HL-60/S4 (cell line): ENCODE results near the gene TYW5.
"Not testable (repeated sequence)": the region's sequence is repeated elsewhere in the genome, so short reads cannot be mapped to it uniquely, and the experiment has no call there.

ENCODE experiments used
- in situ Hi-C: fragments of 300-500 bp; cut with MboI; formaldehyde crosslinking; loops from 2 replicates; pipeline ENCODE4 v1.14.3; 2022; ENCODE audit warnings: low sequenced_read_pairs

The TYW5 gene

DNA sequence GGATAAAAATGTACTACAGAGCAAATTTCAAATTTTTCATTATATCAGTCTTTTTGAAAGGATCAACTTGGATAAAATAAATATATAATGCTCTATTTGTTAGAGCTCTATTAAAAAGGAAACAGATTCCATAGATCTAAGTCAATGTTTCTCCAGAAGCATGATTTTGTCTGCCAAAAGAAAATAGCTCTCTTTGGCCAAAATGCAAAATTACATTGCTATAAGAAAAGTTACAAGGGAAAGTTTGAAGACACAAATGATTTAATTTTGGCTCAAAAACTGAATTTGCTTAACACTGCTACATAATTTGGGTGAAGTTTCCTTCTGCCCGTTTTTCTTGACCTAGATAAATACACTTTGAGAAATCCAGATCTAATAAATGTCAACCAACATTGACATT is 28.5 kb downstream of the TYW5 start:
- in situ Hi-C loops, result no loop called here

DNA sequence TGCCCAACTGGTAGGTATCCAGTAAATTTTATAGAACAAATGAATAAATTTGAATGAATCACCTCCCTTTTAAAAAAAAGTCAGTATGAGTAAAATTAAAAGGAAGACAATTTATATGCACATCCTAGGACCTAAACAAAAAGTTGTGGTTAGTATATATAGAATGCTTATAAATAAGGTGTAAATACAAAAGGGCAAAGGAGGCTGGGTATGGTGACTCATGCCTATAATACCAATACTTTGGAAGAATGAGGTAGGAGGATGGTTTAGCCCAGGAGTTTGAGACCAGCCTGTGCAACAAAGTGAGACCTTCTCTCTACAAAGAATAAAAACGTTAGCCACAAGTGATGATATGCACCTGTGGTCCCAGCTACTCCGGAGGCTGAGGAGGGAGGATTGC is 31.4 kb downstream of the TYW5 start:
- in situ Hi-C loops, result no loop called here

DNA sequence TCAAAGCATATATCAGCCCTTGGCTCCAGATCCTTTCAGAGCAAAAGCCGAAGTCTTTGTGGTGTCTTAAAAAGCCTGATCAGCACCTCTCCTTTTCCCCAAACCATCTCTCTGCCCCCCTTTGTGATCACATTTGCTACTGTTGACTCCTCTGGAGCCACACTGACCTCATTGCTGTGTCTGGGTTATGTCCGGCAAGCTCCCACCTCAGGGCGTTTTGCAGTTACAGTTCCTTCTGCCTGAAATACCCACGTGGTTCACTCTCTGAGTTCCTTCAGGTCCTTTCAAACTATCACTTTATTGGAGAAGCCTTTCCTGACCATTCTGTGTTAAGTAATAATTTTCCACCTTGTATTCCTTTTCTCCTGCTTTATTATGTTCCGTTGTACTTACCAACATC is 32.4 kb downstream of the TYW5 start:
- in situ Hi-C loops, result no loop called here

DNA sequence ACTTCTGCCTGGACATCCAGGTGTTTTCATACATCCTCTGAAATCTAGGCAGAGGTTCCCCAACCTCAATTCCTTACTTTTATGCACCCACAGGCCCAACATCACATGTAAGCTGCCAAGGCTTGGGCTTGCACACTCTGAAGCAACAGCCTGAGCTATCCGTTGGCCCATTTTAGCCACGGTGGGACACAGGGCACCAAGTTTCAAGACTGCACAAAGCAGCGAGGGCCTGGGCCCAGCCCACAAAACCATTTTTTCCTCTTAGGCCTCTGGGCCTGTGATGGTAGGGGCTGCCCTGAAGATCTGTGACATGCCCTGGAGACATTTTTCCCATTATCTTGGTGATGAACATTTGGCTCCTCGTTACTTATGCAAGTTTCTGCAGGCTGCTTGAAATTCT is 38.3 kb downstream of the TYW5 start:
- in situ Hi-C loops, result no loop called here

DNA sequence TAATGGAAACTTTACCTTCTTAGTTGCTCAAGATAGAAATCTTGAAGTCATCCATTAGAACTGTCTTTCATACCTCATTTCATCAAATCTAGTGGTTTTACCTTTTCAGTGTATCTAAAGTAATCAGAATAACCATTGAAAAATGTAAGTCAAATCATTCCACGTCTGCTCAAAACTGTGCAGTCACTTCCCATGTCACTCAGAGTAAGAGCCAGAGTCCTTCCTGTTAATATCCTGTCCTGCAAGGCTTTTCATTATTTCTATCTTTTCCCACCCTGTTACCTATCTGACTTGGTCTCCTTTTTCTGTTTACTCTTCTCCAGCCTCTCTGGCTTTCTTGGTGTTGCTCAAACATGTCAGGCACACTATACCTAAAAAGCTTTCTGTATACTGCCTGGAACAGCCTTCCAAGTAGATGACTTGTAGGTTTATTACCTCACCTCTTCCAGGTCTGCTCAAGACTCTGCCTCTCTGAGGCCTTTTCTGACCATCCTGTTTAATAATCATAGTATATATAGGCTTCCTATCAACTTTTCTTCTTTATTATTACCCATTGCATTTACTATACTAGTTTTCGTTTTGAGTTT is 40.8 kb downstream of the TYW5 start:
- in situ Hi-C loops, result no loop called here

DNA sequence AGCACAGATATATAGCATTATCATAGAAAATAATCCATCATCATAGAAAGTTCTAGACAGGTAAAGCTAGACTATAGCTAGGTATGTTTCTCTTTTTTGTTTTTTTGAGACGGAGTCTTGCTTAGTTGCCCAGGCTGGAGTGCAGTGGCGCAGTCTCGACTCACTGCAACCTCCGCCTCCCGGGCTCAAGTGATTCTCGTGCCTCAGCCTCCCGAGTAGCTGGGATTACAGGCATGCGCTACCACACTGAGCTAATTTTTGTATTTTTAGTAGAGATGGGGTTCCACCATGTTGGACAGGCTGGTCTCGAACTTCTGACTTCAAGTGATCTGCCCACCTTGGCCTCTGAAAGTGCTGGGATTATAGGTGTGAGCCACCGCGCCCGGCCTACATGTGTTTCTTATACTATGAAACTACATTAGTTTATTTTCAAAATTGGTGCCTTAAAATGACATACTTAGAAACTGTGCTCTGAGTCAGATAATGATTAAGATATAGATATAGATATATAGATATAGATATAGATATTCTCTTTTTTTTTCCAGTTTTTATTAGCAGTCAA is 42.7 kb downstream of the TYW5 start:
- in situ Hi-C loops, result not testable (repeated sequence)

DNA sequence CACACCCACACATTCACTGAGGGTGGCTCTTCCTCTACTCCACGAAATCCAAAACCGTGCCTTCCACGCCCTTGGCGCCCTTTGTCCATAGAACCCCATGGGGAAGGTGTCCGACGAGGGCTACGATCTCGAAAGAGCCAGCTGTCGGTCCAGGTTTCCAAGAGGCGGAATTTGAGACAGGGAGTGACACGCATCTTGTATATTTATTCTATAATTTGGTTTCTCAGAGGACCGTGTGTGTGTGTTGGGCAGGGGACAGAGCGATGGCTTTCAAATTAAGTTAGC is 43.5 kb downstream of the TYW5 start:
- in situ Hi-C loops, result no loop called here

DNA sequence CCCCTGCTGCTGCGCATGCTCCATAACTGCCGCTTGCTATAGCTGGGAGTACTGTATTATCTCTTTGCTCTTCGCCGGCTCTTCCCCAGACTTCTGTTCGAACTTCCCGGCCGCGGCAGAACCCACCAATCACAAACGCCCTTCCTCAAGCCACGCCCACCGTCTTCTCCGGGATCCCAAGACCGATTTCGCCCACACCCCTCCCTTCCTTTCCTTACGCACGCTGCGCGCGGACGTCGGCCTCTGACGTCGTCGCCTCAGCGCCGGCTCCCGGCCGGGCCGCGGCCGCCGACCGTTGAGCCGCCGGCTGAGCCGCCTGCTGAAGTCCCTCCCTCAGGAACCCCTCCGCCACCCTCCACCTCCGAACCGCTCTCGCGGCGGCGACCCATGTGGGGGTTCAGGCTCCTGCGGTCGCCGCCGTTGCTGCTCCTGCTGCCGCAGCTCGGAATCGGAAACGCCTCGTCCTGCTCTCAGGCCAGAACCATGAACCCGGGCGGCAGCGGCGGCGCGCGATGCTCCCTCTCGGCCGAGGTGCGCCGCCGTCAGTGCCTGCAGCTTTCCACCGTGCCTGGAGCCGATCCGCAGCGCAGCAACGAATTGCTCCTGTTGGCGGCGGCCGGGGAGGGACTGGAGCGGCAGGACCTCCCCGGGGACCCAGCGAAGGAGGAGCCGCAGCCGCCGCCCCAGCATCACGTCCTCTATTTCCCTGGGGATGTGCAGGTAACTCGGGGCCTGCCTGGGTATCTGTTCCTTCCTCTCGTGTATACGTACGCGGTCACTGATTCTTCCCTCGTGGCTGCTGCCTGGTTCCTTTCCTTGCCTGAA is 44.0 kb downstream of the TYW5 start, which contains the start of gene C2orf69:
Gene C2orf69 (plus strand): TSS at position 242 of the 825 bp plus-strand sequence. CDS start 146 bp downstream, at position 388.
- in situ Hi-C loops, result no loop called here

DNA sequence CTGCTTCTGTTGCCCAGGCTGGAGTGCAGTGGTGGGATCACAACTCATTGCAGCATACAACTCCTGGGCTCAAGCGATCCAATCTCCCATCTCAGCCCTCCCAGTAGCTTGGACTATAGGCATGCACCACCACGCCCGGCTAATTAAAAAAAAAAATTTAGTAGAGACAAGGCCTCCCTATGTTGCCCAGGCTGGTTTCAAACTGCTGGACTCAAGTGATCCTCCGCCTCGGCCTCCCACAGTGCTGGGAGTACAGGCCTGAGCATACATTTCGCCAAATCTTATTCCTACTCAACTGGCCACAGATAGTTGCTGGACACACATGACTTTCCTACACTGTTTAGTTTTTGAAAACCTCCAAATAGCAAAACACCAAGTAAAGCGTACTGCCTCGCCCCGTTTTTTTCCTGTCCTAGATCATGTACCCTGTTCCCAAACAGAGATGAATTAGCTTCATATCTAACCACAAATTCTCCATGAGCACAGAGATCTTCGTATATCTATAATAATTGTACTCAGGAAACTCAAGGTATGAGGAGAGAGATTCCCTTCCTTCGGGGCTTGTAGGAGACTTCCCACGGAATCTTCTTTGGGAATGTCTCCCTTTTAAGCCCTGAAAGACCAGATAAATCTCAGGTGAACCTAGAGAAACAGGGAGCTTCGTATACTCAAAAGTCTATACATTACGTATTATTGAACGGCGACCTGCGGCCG is 44.8 kb downstream of the TYW5 start:
- in situ Hi-C loops, result no loop called here

DNA sequence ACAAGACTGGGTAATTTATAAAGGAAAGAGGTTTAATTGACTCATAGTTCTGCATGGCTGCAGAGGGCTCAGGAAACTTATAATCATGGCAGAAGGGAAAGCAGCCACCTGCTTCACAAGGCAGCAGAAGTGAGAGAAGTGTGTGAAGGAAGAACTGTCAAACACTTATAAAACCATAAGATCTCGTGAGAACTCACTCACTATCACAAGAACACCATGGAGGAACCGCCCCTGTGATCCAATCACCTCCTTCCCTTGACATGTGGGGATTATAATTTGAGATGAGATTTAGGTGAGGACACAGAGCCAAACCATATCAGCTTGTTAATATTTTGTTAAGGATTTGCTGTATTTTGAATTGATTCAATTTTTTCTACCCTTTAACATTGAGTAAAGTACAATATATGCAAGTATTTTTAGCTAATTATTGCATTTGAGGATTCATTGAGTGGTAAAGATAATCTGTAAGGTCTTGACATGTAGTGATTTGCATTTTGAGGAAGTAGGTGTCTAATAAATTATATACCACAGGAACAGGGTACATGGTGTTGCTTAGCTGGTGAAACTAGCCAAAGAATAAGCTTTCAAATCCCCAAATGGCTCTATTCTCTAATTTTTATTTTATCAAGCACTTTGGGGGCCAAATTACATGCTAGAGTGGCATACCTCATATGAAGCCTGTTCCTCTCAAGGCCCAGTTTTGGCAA is 48.1 kb downstream of the TYW5 start:
- in situ Hi-C loops, result no loop called here

DNA sequence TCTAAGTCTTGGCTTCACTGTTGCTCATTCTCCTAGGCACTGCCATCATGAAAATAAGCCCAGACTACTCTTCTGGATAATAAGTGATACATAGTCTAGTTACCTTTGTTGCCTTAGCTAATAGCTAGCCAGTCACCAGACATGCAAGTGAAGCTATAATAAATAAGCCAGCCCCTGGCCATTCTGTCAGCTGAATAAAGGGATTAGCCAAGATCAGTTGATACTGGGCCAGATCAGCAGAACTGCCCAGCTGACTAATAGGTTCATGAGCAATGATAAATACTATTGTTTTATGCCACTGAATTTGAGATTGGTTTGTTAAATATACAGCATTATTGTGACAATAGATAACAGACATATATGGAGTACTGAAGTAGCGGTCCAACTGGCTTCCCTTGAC is 52.2 kb downstream of the TYW5 start:
- in situ Hi-C loops, result no loop called here

DNA sequence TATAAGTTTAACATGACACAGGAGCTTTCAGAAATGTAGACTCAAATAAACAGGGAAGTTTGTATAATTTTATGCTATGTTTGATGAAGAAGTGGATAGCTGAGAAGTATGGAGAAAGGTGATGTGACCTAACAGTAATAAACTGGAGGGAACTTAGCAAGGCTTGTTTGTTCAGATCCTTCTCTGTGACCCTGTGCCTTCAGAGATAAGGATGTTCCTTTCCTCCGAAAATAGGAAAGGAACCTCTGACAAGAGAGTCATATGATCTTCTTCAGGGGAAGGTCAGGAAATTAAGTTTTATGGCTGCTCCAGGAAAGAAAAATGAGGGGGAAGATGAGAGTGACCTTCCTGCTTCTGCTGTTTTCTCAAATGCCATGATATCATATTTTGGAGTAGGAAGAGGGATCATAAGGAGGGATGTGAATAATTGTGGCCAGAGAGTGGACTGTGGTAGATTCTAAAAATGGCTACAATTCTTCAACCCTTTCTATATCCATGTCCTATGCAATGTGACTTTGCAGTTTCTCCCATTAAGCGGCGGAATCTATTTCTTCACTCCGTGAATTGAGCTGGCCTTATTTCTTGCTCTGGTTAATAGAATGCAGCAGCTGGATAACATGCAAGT is 52.7 kb downstream of the TYW5 start:
- in situ Hi-C loops, result no loop called here

DNA sequence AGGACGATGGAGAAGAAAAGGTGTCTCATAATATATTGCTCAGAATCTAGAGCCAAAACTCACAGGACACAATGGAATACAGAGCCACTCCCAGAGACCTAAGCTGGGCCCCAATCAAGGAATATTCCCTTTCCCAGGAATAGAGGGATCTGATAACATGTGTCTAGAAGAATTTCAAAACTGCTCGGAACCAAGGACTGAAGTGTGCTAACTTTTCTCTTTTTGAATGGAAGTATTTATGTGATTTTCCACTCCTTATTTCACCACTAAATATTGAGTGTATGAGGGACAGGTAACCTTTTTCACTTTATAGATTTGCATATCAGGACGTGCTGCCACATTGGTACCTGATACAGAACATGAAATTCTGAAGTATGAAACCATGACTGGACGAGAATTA is 53.3 kb downstream of the TYW5 start:
- in situ Hi-C loops, result no loop called here

DNA sequence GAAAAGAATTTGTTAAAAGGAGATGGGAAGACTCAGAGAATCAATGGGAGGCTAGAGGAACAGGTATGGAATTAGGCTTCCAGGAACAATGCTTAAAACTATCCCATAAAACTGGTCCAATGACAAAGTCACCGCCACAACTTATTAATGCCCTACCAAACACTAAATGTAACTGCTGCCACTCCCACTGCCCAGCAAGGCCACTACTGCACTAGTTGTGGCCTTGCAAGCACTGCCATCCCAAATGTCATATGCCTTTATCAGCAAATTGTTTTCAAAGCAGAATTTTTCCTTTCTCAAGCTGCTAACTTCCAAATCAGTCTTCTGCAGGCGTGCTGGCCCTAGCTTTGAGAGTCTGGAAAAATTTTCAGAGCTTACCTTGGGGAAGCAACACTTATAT is 58.7 kb downstream of the TYW5 start:
- in situ Hi-C loops, result no loop called here

DNA sequence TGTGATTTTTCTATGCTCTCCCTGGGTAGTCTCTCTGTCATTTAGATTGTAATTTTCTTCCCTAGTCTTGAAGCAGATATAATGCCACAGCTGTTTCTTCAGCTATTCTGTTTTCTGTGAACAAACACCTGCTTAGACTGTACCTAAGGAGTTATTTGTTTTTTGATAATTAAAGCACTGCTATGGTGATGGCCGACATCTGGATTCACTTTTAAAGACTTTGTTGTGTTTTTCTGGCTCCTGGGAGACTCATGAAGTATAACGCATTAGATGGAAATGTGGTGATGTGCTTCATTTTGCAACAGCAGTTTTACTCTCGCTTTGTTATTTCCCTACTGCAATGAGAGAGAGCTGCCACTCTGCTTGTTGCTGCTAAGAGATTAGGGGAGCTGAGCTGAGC is 59.9 kb downstream of the TYW5 start:
- in situ Hi-C loops, result no loop called here

DNA sequence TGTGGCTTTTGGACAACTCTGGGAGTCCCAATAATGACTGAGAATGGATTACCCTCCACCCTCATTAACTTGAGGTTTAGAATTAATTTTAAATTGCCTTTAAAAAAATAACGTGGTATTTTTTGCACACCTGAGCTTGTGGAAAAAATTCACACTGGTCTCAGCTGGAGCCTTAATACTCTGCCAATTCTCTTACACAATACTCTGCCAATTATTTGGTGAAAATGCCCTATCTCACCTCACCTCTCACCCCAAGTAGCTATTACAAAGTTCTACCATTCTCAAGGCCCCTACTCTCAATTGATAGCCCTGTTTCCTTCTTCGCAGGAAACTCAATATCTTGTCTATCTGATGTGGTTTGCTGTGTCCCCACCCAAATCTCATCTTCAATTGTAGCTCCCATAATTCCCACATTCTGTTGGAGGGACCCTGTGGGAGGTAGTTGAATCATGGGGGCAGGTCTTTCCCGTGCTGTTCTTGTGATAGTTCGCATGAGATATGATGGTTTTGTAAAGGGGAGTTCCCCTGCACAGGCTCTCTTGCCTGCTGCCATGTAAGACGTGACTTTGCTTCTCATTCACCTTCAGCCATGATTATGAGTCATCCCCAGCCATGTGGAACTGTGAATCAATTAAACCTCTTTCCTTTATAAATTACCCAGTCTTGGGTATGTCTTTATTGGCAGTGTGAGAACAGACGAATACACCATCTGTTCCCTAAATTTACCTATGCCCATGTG is 71.6 kb downstream of the TYW5 start:
- in situ Hi-C loops, result no loop called here

DNA sequence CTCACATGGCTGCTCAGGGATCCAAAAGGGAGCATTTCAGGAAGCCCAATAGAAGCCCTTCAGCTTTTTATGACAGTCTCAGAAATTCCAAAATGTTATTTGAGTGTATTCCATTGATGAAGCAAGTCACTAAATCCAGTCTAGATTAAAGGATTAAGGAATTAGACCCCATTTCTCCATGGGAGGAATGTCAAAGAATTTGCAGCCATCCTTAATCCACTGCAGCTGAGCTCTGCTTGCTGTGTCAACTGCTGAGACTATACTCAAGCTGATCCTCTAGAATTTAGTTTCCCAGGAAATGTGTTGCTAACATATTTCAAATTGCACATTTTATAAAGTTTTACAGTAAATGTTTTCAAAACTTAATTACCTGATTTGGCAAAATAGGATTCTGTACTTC is 72.6 kb downstream of the TYW5 start:
- in situ Hi-C loops, result no loop called here
